Nephron progenitor cell (in vitro differentiated cells): ENCODE results near the gene GIPC3.

ENCODE experiments used
- DNase-seq: peaks from one replicate; pipeline ENCODE4 v3.0.0; 2021
- H3K27ac Mint-ChIP-seq: 2 replicates; pipeline ENCODE4 v1.8.0; 2021; ENCODE audit warnings: mild to moderate bottlenecking, moderate library complexity, mixed read lengths
- H3K27me3 Mint-ChIP-seq: 2 replicates; pipeline ENCODE4 v1.8.0; 2021; ENCODE audit warnings: mild to moderate bottlenecking, low read depth, mixed read lengths; ENCODE audit not compliant: poor library complexity
- H3K36me3 Mint-ChIP-seq: 2 replicates; pipeline ENCODE4 v1.8.0; 2021; ENCODE audit warnings: low read depth, mixed read lengths
- H3K4me1 Mint-ChIP-seq: 2 replicates; pipeline ENCODE4 v1.8.0; 2021; ENCODE audit warnings: mixed read lengths
- H3K4me3 Mint-ChIP-seq: 2 replicates; pipeline ENCODE4 v1.8.0; 2021; ENCODE audit warnings: mild to moderate bottlenecking, moderate library complexity, mixed read lengths
- H3K9me3 Mint-ChIP-seq: 2 replicates; pipeline ENCODE4 v1.8.0; 2021; ENCODE audit warnings: mild to moderate bottlenecking, moderate library complexity, mixed read lengths
- TF ChIP-seq, protein P1 (sequence below): fragments of 200-600 bp; sonication (generic); IDR thresholded peaks from 2 replicates; pipeline ENCODE4 v1.5.0; 2021; ENCODE audit warnings: antibody characterized with exemption

The GIPC3 gene

DNA sequence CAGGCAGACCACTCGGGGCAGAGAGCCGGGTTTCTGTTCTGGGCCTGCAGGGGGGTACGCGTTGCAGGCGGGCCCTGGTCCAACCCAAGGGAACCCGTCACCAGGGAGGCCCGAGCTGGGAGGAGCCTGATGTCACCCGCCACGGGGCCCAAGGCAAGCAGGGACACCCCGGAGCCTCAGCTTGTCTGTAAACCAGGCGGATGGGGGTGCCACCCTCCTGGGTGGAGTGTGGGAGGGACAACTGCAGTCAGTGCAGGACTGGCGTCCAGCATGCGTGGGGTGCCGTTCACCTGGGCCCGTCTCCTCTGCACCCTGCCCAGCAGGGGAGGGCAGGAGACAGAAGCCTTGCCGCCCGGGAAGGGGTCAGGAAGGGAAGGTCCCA lies 34.3 kb downstream of the GIPC3 start:
- Mint-ChIP-seq H3K4me1 (peaks cover 15% of the 10 kb centered on the region), H3K4me3 (no peak overlapping the region)
- TF ChIP-seq, protein P1, sequence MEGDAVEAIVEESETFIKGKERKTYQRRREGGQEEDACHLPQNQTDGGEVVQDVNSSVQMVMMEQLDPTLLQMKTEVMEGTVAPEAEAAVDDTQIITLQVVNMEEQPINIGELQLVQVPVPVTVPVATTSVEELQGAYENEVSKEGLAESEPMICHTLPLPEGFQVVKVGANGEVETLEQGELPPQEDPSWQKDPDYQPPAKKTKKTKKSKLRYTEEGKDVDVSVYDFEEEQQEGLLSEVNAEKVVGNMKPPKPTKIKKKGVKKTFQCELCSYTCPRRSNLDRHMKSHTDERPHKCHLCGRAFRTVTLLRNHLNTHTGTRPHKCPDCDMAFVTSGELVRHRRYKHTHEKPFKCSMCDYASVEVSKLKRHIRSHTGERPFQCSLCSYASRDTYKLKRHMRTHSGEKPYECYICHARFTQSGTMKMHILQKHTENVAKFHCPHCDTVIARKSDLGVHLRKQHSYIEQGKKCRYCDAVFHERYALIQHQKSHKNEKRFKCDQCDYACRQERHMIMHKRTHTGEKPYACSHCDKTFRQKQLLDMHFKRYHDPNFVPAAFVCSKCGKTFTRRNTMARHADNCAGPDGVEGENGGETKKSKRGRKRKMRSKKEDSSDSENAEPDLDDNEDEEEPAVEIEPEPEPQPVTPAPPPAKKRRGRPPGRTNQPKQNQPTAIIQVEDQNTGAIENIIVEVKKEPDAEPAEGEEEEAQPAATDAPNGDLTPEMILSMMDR: no peak

DNA sequence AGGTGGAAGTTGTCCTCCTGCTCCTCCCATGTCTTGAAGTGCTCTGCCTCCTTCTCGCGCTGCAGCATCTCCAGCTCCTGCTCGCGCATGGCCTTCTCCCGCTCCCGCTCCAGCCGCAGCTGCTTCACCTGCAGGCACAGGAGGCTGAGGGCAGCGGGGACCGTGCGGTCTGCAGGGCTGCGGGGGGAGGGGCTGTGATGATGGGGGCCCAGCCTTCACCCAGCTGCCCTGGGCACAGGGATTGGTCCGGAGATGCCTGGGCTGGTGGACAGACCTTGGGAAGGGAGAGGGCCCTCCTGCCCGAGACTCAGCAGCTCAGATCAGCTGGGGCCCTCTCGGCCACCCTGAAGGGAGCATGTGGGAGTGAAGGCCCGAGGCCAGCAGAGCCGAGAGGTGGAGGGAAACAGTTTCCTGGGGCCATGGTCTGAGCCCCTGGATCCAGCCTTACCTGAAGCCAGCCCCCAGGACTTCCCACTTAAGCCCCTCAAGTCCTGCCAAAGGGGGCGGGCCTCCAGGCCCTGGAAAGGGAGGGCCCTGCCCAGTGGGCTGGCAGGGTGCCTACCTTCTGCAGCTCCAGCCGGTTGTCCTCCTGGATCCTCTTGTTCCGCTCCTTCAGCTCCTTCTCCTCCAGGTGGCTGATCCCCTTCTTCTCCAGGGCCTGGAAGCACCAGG lies 35.0 kb downstream of the GIPC3 start:
- H3K4me3 Mint-ChIP-seq: no peak overlapping the region
- no peaks in the 10 kb centered on the region for H3K9me3 Mint-ChIP-seq
- peaks cover 3% of the 10 kb centered on the region for H3K27me3 Mint-ChIP-seq
- DNase-seq: no peak
- peaks cover 19% of the 10 kb centered on the region for H3K4me1 Mint-ChIP-seq
- H3K27ac Mint-ChIP-seq: no peak overlapping the region
- peaks cover 9% of the 10 kb centered on the region for H3K36me3 Mint-ChIP-seq
- TF ChIP-seq, protein P1: no peak

More for the DNA sequence above, 34.3 kb downstream of the GIPC3 start:
- no peak overlapping the region for H3K27ac Mint-ChIP-seq
- DNase-seq: no peak
- peaks cover 3% of the 10 kb centered on the region for H3K27me3 Mint-ChIP-seq
- H3K9me3 Mint-ChIP-seq: no peaks in the 10 kb centered on the region
- peaks cover 9% of the 10 kb centered on the region for H3K36me3 Mint-ChIP-seq

DNA sequence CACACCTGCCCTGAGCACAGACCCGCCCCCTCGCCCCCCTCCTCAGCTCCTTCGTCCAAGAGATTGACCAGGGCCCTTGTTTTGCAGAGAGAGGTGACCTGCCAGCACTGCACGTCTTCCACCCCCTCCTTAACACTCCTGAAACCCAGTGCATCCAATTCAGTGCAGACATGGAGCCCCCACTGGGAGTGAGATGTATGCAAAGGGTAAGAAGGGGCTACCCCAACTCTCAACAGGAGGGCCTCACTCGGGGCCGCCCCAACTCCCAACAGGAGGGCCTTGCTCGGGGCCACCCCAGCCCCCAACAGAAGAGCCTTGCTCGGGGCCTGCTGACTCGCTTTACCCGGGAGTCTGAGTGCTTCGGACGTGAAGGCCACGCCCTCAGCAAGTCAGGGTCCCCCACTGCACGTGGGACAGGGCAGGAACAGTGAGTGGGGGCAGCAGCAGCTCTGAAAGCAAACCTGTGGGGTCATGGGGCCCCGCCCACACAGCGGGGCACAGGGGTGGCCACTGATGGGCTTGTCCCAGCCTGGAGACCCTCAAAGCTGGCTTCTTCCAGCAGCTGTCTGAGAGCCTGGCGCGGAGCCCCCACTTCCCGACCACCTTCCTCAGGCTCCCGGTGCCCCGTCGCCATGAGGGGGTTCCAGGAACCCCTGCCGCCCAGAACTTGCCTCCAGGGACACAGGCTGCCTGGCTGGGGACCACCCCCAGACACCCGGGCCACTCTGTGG lies 35.7 kb downstream of the GIPC3 start:
- Mint-ChIP-seq H3K4me1 (peaks cover 26% of the 10 kb centered on the region), H3K4me3 (no peak overlapping the region), H3K27ac (no peak overlapping the region), H3K27me3 (peaks cover 3% of the 10 kb centered on the region), H3K36me3 (peaks cover 9% of the 10 kb centered on the region), H3K9me3 (no peaks in the 10 kb centered on the region)
- TF ChIP-seq, protein P1: no peak
- DNase-seq: no peak

DNA sequence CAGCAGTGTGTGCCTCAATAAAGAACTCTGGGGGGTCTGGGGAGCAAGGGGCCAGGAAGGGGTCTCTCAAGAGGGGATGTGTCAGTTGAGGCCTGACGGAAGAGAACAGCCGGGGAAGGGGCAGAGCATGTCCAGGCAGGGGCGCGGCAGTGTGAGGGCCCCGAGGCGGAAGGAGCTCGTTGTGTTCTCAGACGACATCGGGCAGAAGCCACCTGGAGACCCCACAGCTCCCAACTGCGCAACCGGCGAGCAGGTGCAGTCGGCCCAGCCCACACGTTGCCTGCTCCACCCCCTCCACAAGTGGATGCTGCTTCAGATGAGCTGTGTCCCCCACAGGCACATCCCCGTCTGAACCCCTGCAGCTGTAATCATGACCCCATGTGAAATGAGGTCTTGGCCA lies 36.4 kb downstream of the GIPC3 start:
- no peak for DNase-seq
- no peak overlapping the region for H3K27ac Mint-ChIP-seq
- TF ChIP-seq, protein P1: no peak
- H3K9me3 Mint-ChIP-seq: no peaks in the 10 kb centered on the region
- peaks cover 9% of the 10 kb centered on the region for H3K36me3 Mint-ChIP-seq
- peaks cover 5% of the 10 kb centered on the region for H3K27me3 Mint-ChIP-seq
- H3K4me1 Mint-ChIP-seq: peaks cover 34% of the 10 kb centered on the region
- no peak overlapping the region for H3K4me3 Mint-ChIP-seq

DNA sequence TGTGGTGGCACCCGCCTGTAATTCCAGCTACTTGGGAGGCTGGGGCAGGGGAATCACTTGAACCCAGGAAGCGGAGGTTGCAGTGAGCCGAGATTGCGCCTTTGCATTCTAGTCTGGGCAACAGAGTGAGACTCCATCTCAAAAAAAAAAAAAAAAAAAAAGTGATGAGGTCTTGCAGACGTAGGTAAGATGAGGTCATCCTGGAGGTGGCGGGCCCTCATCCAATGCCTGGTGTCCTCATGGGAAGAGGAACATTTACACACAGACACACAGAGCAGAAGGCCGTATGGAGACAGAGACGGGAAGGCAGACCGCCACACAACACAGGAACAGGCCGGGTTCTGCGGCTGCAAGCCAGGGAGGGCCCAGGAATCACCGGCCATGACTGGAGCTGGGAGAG lies 36.9 kb downstream of the GIPC3 start:
- peaks cover 35% of the 10 kb centered on the region for H3K4me1 Mint-ChIP-seq
- H3K36me3 Mint-ChIP-seq: peaks cover 9% of the 10 kb centered on the region
- TF ChIP-seq, protein P1: no peak
- peak overlapping the region; percentile 83 for H3K27ac Mint-ChIP-seq
- peaks cover 5% of the 10 kb centered on the region for H3K27me3 Mint-ChIP-seq
- no peaks in the 10 kb centered on the region for H3K9me3 Mint-ChIP-seq
- DNase-seq: no peak
- peak overlapping the region; percentile 40 for H3K4me3 Mint-ChIP-seq
